Duodenal mucosa (tissue), 2 donors: ENCODE measurements around the gene ACMSD.

Experiments used
- H3K27ac ChIP-seq: one replicate; pipeline ENCODE4 v1.7.0; 2013; ENCODE audit warnings: low read depth, low read length
- H3K27me3 ChIP-seq, 2 donors: one replicate each; pipeline ENCODE4 v1.7.0; 2013; ENCODE audit warnings: low read length in 2 of 2, control low read depth in 1 of 2; ENCODE audit not compliant: insufficient read depth in 2 of 2, control insufficient read depth in 1 of 2
- H3K36me3 ChIP-seq, 2 donors: one replicate each; pipeline ENCODE4 v1.7.0; 2013; ENCODE audit warnings: low read length in 2 of 2, control low read depth in 1 of 2; ENCODE audit not compliant: insufficient read depth in 2 of 2, control insufficient read depth in 1 of 2
- H3K4me1 ChIP-seq, 2 donors: one replicate each; pipeline ENCODE4 v1.7.0; 2013; ENCODE audit warnings: low read length in 2 of 2, control low read depth in 1 of 2; ENCODE audit not compliant: insufficient read depth in 2 of 2, control insufficient read depth in 1 of 2
- H3K4me3 ChIP-seq, 2 donors: one replicate each; pipeline ENCODE4 v1.7.0; 2013; ENCODE audit warnings: low read length in 2 of 2, low read depth in 1 of 2
- H3K9ac ChIP-seq, 2 donors: one replicate each; pipeline ENCODE4 v1.7.0; 2013; ENCODE audit warnings: low read length in 2 of 2, low read depth in 1 of 2
- H3K9me3 ChIP-seq, 2 donors: one replicate each; pipeline ENCODE4 v1.7.0; 2013; ENCODE audit warnings: low read length in 2 of 2, control low read depth in 1 of 2; ENCODE audit not compliant: control insufficient read depth in 1 of 2

ACMSD gene

GRCh38 chr2:134934641-134935040 is 96.2 kb downstream of the ACMSD start:
- Histone ChIP-seq H3K27me3 (no peaks in the 10 kb centered on the region), H3K4me3 (no peak overlapping the region), H3K9me3 (no peaks in the 10 kb centered on the region), H3K27ac (no peak overlapping the region), H3K9ac (no peak overlapping the region), H3K36me3 (peaks cover 8 to 21% of the 10 kb centered on the region in 2 donors), H3K4me1 (peaks cover 29 to 44% of the 10 kb centered on the region in 2 donors)

- Histone ChIP-seq H3K9ac (no peak overlapping the region), H3K4me3 (no peak overlapping the region), H3K36me3 (peaks cover 19 to 29% of the 10 kb centered on the region in 2 donors), H3K4me1 (peaks cover 29 to 34% of the 10 kb centered on the region in 2 donors), H3K27me3 (no peaks in the 10 kb centered on the region), H3K27ac (no peak overlapping the region), H3K9me3 (no peaks in the 10 kb centered on the region)
Measured at GRCh38 chr2:134936691-134937090, 98.3 kb downstream of the ACMSD start.

GRCh38 chr2:134943540-134943939 is 105.1 kb downstream of the ACMSD start:
- Histone ChIP-seq H3K36me3 (peaks cover 41 to 48% of the 10 kb centered on the region in 2 donors), H3K9ac (no peak overlapping the region), H3K4me3 (no peak overlapping the region), H3K9me3 (no peaks in the 10 kb centered on the region), H3K4me1 (no peaks in the 10 kb centered on the region), H3K27me3 (no peaks in the 10 kb centered on the region), H3K27ac (no peak overlapping the region)

GRCh38 chr2:134944975-134945374 is 106.6 kb downstream of the ACMSD start:
- H3K27ac ChIP-seq = no peak overlapping the region
- H3K27me3 ChIP-seq = no peaks in the 10 kb centered on the region
- no peaks in the 10 kb centered on the region for H3K9me3 ChIP-seq
- H3K9ac ChIP-seq = no peak overlapping the region
- H3K4me1 ChIP-seq = no peaks in the 10 kb centered on the region
- H3K4me3 ChIP-seq = no peak overlapping the region
- peaks cover 35 to 46% of the 10 kb centered on the region in 2 donors for H3K36me3 ChIP-seq

- Histone ChIP-seq H3K27ac (no peak overlapping the region), H3K9ac (no peak overlapping the region), H3K4me1 (no peaks in the 10 kb centered on the region), H3K27me3 (no peaks in the 10 kb centered on the region), H3K9me3 (no peaks in the 10 kb centered on the region), H3K4me3 (no peak overlapping the region), H3K36me3 (peaks cover 32 to 43% of the 10 kb centered on the region in 2 donors)
Measured at GRCh38 chr2:134946073-134946472, 107.7 kb downstream of the ACMSD start.

GRCh38 chr2:134949981-134950708 is 111.7 kb downstream of the ACMSD start:
- H3K27ac ChIP-seq = no peak overlapping the region

GRCh38 chr2:134950886-134951285 is 112.5 kb downstream of the ACMSD start:
- Histone ChIP-seq H3K36me3 (peaks cover 41 to 69% of the 10 kb centered on the region in 2 donors), H3K27ac (no peak overlapping the region), H3K9ac (no peak overlapping the region), H3K9me3 (no peaks in the 10 kb centered on the region), H3K27me3 (no peaks in the 10 kb centered on the region), H3K4me1 (no peaks in the 10 kb centered on the region), H3K4me3 (no peak overlapping the region)

More at GRCh38 chr2:134949981-134950708, 111.7 kb downstream of the ACMSD start:
- Histone ChIP-seq H3K4me1 (no peaks in the 10 kb centered on the region), H3K36me3 (peaks cover 37 to 63% of the 10 kb centered on the region in 2 donors), H3K4me3 (no peak overlapping the region), H3K9me3 (no peaks in the 10 kb centered on the region), H3K9ac (no peak overlapping the region), H3K27me3 (no peaks in the 10 kb centered on the region)
